HepG2 (cell line): Measurements from ENCODE around the gene NELFCD. TPM values are rescaled to one million over a fixed set of nuclear protein-coding genes. Genes with fewer than 3 reads are reported as not detected.

Source experiments
- FOXK2 ChIP-seq: fragments of 450-650 bp; IDR thresholded peaks from 2 replicates; pipeline ENCODE4 v1.6.1; 2016
- GABPB1 ChIP-seq: IDR thresholded peaks from 2 replicates; pipeline ENCODE4 v1.6.1; 2016; ENCODE audit warnings: mild to moderate bottlenecking, missing genetic modification reagents, moderate library complexity, missing compliant biosample characterization
- HDAC1 ChIP-seq: sonication (generic); formaldehyde crosslinking; IDR thresholded peaks from 2 replicates; pipeline ENCODE4 v1.5.1; 2020; ENCODE audit warnings: mild to moderate bottlenecking, missing genetic modification reagents
- KAT8 ChIP-seq: IDR thresholded peaks from 2 replicates; pipeline ENCODE4 v1.6.1; 2016; ENCODE audit warnings: missing genetic modification reagents, missing compliant biosample characterization
- MATR3 ChIP-seq: sonication (generic); formaldehyde crosslinking; IDR thresholded peaks from 2 replicates; pipeline ENCODE4 v1.4.0; 2020; ENCODE audit warnings: missing genetic modification reagents
- MBD4 ChIP-seq: IDR thresholded peaks from 2 replicates; pipeline ENCODE4 v1.6.1; 2012; ENCODE audit warnings: low read length, inconsistent platforms, borderline replicate concordance
- NRL ChIP-seq: sonication (generic); formaldehyde crosslinking; IDR thresholded peaks from 2 replicates; pipeline ENCODE4 v1.5.0; 2020; ENCODE audit warnings: missing genetic modification reagents, mild to moderate bottlenecking, moderate library complexity, borderline replicate concordance
- PHF21A ChIP-seq: sonication (generic); formaldehyde crosslinking; IDR thresholded peaks from 2 replicates; pipeline ENCODE4 v1.5.0; 2020; ENCODE audit warnings: mild to moderate bottlenecking, missing genetic modification reagents
- PLRG1 ChIP-seq: fragments of 450-650 bp; conservative IDR thresholded peaks from 2 replicates; pipeline ENCODE4 v1.6.1; 2016
- POLR2AphosphoS5 ChIP-seq: IDR thresholded peaks from 2 replicates; pipeline ENCODE4 v1.6.1; 2012; ENCODE audit warnings: low read depth, low read length
- PRDM4 ChIP-seq: sonication (generic); formaldehyde crosslinking; IDR thresholded peaks from 2 replicates; pipeline ENCODE4 v1.9.0; 2021; ENCODE audit warnings: missing genetic modification reagents, borderline replicate concordance
- TIGD3 ChIP-seq: sonication (generic); formaldehyde crosslinking; IDR thresholded peaks from 2 replicates; pipeline ENCODE4 v1.5.1; 2020; ENCODE audit warnings: mild to moderate bottlenecking, missing genetic modification reagents, borderline replicate concordance
- ZFP37 ChIP-seq: sonication (generic); formaldehyde crosslinking; IDR thresholded peaks from 2 replicates; pipeline ENCODE4 v1.4.0; 2020; ENCODE audit warnings: missing genetic modification reagents, borderline replicate concordance
- ZKSCAN5 ChIP-seq: sonication (generic); formaldehyde crosslinking; IDR thresholded peaks from 2 replicates; pipeline ENCODE4 v1.5.1; 2020; ENCODE audit warnings: mild to moderate bottlenecking, missing genetic modification reagents
- ZNF441 ChIP-seq: sonication (generic); formaldehyde crosslinking; IDR thresholded peaks from 2 replicates; pipeline ENCODE4 v1.7.0; 2021; ENCODE audit warnings: missing genetic modification reagents, borderline replicate concordance
- ZNF550 ChIP-seq: sonication (generic); formaldehyde crosslinking; IDR thresholded peaks from 2 replicates; pipeline ENCODE4 v1.4.0; 2020; ENCODE audit warnings: mild to moderate bottlenecking, missing genetic modification reagents, borderline replicate concordance
- ZNF558 ChIP-seq: sonication (generic); formaldehyde crosslinking; IDR thresholded peaks from 2 replicates; pipeline ENCODE4 v1.9.0; 2022; ENCODE audit warnings: mild to moderate bottlenecking, missing genetic modification reagents, borderline replicate concordance
- ZNF883 ChIP-seq: sonication (generic); formaldehyde crosslinking; IDR thresholded peaks from 2 replicates; pipeline ENCODE4 v1.5.1; 2020; ENCODE audit warnings: mild to moderate bottlenecking, missing genetic modification reagents; ENCODE audit errors: not compliant biosample characterization
- ZSCAN31 ChIP-seq: sonication (generic); formaldehyde crosslinking; IDR thresholded peaks from 2 replicates; pipeline ENCODE4 v1.5.0; 2020; ENCODE audit warnings: low read depth, mild to moderate bottlenecking, missing genetic modification reagents
- polyA plus RNA-seq, 8 experiments: library from polyadenylated mRNA; depleted of rRNA in 3 of 8; stranded (reverse) in 7 of 8; unstranded in 1 of 8; fragments of >200 nt; fragmentation: Illumina TruSeq in 4 of 8; extraction: Trizol in 4 of 8; gene quantifications; 2 replicates each; pipeline versions ENCODE4 v1.2.1 to v1.2.3, GENCODE V29; 2011 to 2016; ENCODE audit warnings: low read depth in 4 of 8, missing spikeins in 1 of 8, mixed read lengths in 1 of 8; ENCODE audit not compliant: insufficient read depth in 1 of 8
- total RNA-seq, 5 experiments: library from RNA; depleted of rRNA; stranded (reverse); fragments of >200 nt; fragmentation: Illumina TruSeq; extraction: Trizol; gene quantifications; 2 replicates each; pipeline ENCODE4 v1.2.3, GENCODE V29; 2016; ENCODE audit warnings: low read depth in 1 of 5

NELFCD gene
- total and polyA plus RNA-seq, 2 of the 13 experiments (the other 11 are each of a cell fraction or from before 2014, with no cell fraction given) = 159 to 203 TPM

GRCh38 chr20:58980711-58981627, at the start of gene NELFCD (continued):
- TF ChIP-seq ZSCAN31 (CRISPR knock-in tag) = no peak
- no peak for TF ChIP-seq MBD4
- TF ChIP-seq PLRG1 = no peak
- TF ChIP-seq NRL (CRISPR knock-in tag) = peak; percentile 61
- TF ChIP-seq PRDM4 (CRISPR knock-in tag) = no peak
- no peak for TF ChIP-seq ZFP37 (CRISPR knock-in tag)
- TF ChIP-seq ZNF883 (CRISPR knock-in tag) = peak; percentile 75
- 0 out of 2 replicates have a peak, but pooled peaks have one; percentile 23 for TF ChIP-seq HDAC1 (CRISPR knock-in tag)
- TF ChIP-seq FOXK2 = no peak
- peak; percentile 91; the same call in 1 of the 2 replicates for TF ChIP-seq ZNF558 (CRISPR knock-in tag)
- no peak for TF ChIP-seq TIGD3 (CRISPR knock-in tag)
- TF ChIP-seq ZNF441 = peak; percentile 45
- no peak for TF ChIP-seq ZNF550
- no peak for TF ChIP-seq MATR3 (CRISPR knock-in tag)
- TF ChIP-seq POLR2AphosphoS5 = peak; percentile 87
- TF ChIP-seq GABPB1 (CRISPR knock-in tag) = peak; percentile 91
- TF ChIP-seq ZKSCAN5 (CRISPR knock-in tag) = no peak
- TF ChIP-seq PHF21A = peak; percentile 75
- TF ChIP-seq KAT8 (CRISPR knock-in tag) = peak; percentile 68
